HCT116 (cell line): ENCODE measurements around the gene PBX3. TPM values are rescaled to one million over a fixed set of nuclear protein-coding genes. Genes with fewer than 3 reads are reported as not detected.

Experiments
- ATAC-seq: fragments of 200-7000 bp; cut with Tn5 transposase; 2 replicates; pipeline ENCODE4 v1.9.1; 2020; ENCODE audit warnings: mild to moderate bottlenecking, moderate library complexity
- BruUV-seq: library from RNA; stranded (reverse); fragments of 400-500 nt; replicated peaks from 2 replicates; lab custom pipeline; 2021; lab: Mats Ljungman, UMichigan
- CTCF ChIA-PET: fragments of 300-600 bp; sonication (Branson Sonifier 250); formaldehyde crosslinking; loops from one replicate; lab custom pipeline; 2021; ENCODE audit warnings: antibody characterized with exemption; lab: Charles Lee
- POLR2A ChIA-PET: fragments of 300-600, 350-600 bp; sonication (Branson Sonifier 250); formaldehyde crosslinking; loops from one replicate; lab custom pipeline; 2021; ENCODE audit warnings: antibody characterized with exemption; lab: Charles Lee
- RAD21 ChIA-PET, 2 experiments: fragments of 300-600 bp; sonication (Branson Sonifier 250); formaldehyde crosslinking; loops; one replicate each; lab custom pipeline; 2023; ENCODE audit warnings: low total read pairs in 2 of 2; ENCODE audit not compliant: uncharacterized antibody in 2 of 2, unreplicated experiment in 2 of 2, low non-redundant PET in 1 of 2; lab: Charles Lee
- DNase-seq: peaks from one replicate; pipeline ENCODE4 v3.0.0-alpha.2; 2010; ENCODE audit warnings: low read depth, low spot score
- H2AFZ ChIP-seq: fragments of 200-600 bp; shearing (Covaris generic), sonication (generic); 2 replicates; pipeline ENCODE4 v1.6.1; 2017; ENCODE audit warnings: low read depth, mixed run types, mixed read lengths, antibody characterized with exemption, low read length; ENCODE audit not compliant: poor library complexity, severe bottlenecking
- H3K27ac ChIP-seq: 2 replicates; pipeline ENCODE4 v1.5.1; 2012; ENCODE audit warnings: low read depth, low read length
- H3K27me3 ChIP-seq: fragments of 200-600 bp; sonication (generic); 2 replicates; pipeline ENCODE4 v1.6.1; 2016; ENCODE audit warnings: mixed run types, low read length, mixed read lengths; ENCODE audit not compliant: insufficient read depth
- H3K36me3 ChIP-seq, 2 experiments: fragments of 200-500 bp in 1 of 2; fragments of 200-600 bp in 1 of 2; sonication (Bioruptor generic) in 1 of 2; sonication (generic) in 1 of 2; 2 replicates each; pipeline versions ENCODE4 v1.5.1 to v1.6.1; 2014 to 2016; ENCODE audit warnings: low read length in 2 of 2, inconsistent platforms in 1 of 2, mixed read lengths in 1 of 2, mixed run types in 1 of 2; ENCODE audit not compliant: insufficient read depth in 2 of 2, control insufficient read depth in 1 of 2
- H3K4me1 ChIP-seq, 2 experiments: fragments of 200-600 bp in 1 of 2; sonication (generic) in 1 of 2; 2 replicates each; pipeline versions ENCODE4 v1.5.1 to v1.6.1; 2012 to 2017; ENCODE audit warnings: low read length in 2 of 2, inconsistent platforms in 1 of 2, mild to moderate bottlenecking in 1 of 2, mixed read lengths in 1 of 2, mixed run types in 1 of 2, moderate library complexity in 1 of 2; ENCODE audit not compliant: insufficient read depth in 2 of 2, control insufficient read depth in 1 of 2
- H3K4me2 ChIP-seq: fragments of 200-600 bp; sonication (generic); 2 replicates; pipeline ENCODE4 v1.6.1; 2017; ENCODE audit warnings: mixed run types, low read length, mixed read lengths
- H3K4me3 ChIP-seq, 2 experiments: fragments of 200-600 bp in 1 of 2; sonication (generic) in 1 of 2; replicated peaks in 1 of 2; 2 replicates each; pipeline ENCODE4 v1.5.1; 2011 to 2016; ENCODE audit warnings: low read length in 2 of 2, control low read depth in 1 of 2, low read depth in 1 of 2, mild to moderate bottlenecking in 1 of 2, mixed read lengths in 1 of 2, mixed run types in 1 of 2
- H3K79me2 ChIP-seq: fragments of 200-600 bp; sonication (generic); 2 replicates; pipeline ENCODE4 v1.6.1; 2017; ENCODE audit warnings: mild to moderate bottlenecking, mixed run types, low read length, moderate library complexity, mixed read lengths; ENCODE audit not compliant: insufficient read depth
- H3K9ac ChIP-seq: fragments of 200-600 bp; sonication (generic); 2 replicates; pipeline ENCODE4 v1.6.1; 2016; ENCODE audit warnings: low read length, mixed read lengths
- H3K9me2 ChIP-seq: fragments of 200-600 bp; sonication (generic), shearing (Covaris generic); 2 replicates; pipeline ENCODE4 v1.6.1; 2017; ENCODE audit warnings: mixed run types, mild to moderate bottlenecking, moderate library complexity; ENCODE audit not compliant: insufficient read depth
- H3K9me3 ChIP-seq, 2 experiments: fragments of 200-500 bp in 1 of 2; fragments of 200-600 bp in 1 of 2; sonication (Bioruptor generic) in 1 of 2; sonication (generic) in 1 of 2; 2 replicates each; pipeline ENCODE4 v1.6.1; 2014 to 2017; ENCODE audit warnings: low read length in 2 of 2, mixed read lengths in 2 of 2, inconsistent platforms in 1 of 2, low read depth in 1 of 2, mild to moderate bottlenecking in 1 of 2, mixed run types in 1 of 2, moderate library complexity in 1 of 2; ENCODE audit not compliant: control insufficient read depth in 1 of 2, insufficient read depth in 1 of 2
- H4K20me1 ChIP-seq: fragments of 200-600 bp; sonication (generic), shearing (Covaris generic); 2 replicates; pipeline ENCODE4 v1.6.1; 2017; ENCODE audit warnings: mixed run types, mild to moderate bottlenecking, moderate library complexity; ENCODE audit not compliant: insufficient read depth
- EGR1 ChIP-seq: IDR thresholded peaks from 2 replicates; pipeline ENCODE4 v1.6.1; 2012; ENCODE audit warnings: low read depth
- EZH2phosphoT487 ChIP-seq: fragments of 200-600 bp; IDR thresholded peaks from 2 replicates; pipeline ENCODE4 v1.6.1; 2018; ENCODE audit warnings: antibody characterized with exemption, borderline replicate concordance
- JUND ChIP-seq: IDR thresholded peaks from 2 replicates; pipeline ENCODE4 v1.6.1; 2012
- SIN3A ChIP-seq: IDR thresholded peaks from 2 replicates; pipeline ENCODE4 v1.6.1; 2012; ENCODE audit warnings: low read depth
- SP1 ChIP-seq: IDR thresholded peaks from 2 replicates; pipeline ENCODE4 v1.6.1; 2012; ENCODE audit warnings: low read depth
- YY1 ChIP-seq: IDR thresholded peaks from 2 replicates; pipeline ENCODE4 v1.6.1; 2011; ENCODE audit warnings: low read length, low read depth, moderate library complexity, mild to moderate bottlenecking; ENCODE audit not compliant: insufficient replicate concordance; ENCODE audit errors: extremely low read depth
- intact Hi-C: fragments of 100-400 bp; cut with micrococcal nuclease; formaldehyde crosslinking; loops from 2 replicates; pipeline ENCODE4 v1.10.0; 2022
- total RNA-seq: library from RNA; stranded (reverse); gene quantifications from one replicate; pipeline ENCODE4 v1.2.1, GENCODE V29; 2021; ENCODE audit not compliant: unreplicated experiment
- TF ChIP-seq, protein P1 (sequence below): IDR thresholded peaks from 2 replicates; pipeline ENCODE4 v1.6.1; 2012; ENCODE audit warnings: low read depth
- TF ChIP-seq, protein P2 (sequence below): IDR thresholded peaks from 2 replicates; pipeline ENCODE4 v1.6.1; 2011; ENCODE audit warnings: mild to moderate bottlenecking, low read length, moderate library complexity; ENCODE audit not compliant: insufficient replicate concordance; ENCODE audit errors: extremely low read depth
- TF ChIP-seq, protein P3 (sequence below), 3 experiments: fragments of 200-600 bp in 1 of 3; sonication (generic) in 1 of 3; IDR thresholded peaks in 2 of 3; conservative IDR thresholded peaks in 1 of 3; 2 replicates each; pipeline ENCODE4 v1.5.1; 2012 to 2017; ENCODE audit warnings: low read depth in 2 of 3, low read length in 2 of 3, antibody characterized with exemption in 1 of 3, borderline replicate concordance in 1 of 3, control low read depth in 1 of 3, mild to moderate bottlenecking in 1 of 3, mixed read lengths in 1 of 3, mixed run types in 1 of 3, moderate library complexity in 1 of 3; ENCODE audit not compliant: insufficient read depth in 1 of 3

The PBX3 gene
- total RNA-seq, 1 experiment from 2014 or later, result 13.5 TPM

DNA sequence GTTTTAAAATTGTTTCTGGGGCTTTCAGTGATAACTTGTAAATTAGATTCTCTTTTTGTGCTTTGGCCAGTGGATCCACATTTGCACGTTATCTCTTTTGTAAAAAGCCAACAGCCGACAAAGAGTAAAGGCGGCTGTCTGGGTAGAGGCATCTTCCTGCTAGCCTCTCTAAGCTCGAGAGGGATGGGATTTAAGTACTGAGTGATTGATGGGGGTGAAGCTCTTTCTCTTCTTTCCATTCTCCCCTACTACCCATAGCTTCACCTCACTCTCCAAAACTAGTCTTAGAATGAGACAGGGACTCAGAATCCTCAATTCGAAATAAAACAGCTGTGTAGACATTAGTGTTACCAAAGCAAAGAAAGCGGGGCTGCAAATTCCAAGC lies 3.4 kb downstream of the PBX3 start (continued):
- TF ChIP-seq, protein P1, sequence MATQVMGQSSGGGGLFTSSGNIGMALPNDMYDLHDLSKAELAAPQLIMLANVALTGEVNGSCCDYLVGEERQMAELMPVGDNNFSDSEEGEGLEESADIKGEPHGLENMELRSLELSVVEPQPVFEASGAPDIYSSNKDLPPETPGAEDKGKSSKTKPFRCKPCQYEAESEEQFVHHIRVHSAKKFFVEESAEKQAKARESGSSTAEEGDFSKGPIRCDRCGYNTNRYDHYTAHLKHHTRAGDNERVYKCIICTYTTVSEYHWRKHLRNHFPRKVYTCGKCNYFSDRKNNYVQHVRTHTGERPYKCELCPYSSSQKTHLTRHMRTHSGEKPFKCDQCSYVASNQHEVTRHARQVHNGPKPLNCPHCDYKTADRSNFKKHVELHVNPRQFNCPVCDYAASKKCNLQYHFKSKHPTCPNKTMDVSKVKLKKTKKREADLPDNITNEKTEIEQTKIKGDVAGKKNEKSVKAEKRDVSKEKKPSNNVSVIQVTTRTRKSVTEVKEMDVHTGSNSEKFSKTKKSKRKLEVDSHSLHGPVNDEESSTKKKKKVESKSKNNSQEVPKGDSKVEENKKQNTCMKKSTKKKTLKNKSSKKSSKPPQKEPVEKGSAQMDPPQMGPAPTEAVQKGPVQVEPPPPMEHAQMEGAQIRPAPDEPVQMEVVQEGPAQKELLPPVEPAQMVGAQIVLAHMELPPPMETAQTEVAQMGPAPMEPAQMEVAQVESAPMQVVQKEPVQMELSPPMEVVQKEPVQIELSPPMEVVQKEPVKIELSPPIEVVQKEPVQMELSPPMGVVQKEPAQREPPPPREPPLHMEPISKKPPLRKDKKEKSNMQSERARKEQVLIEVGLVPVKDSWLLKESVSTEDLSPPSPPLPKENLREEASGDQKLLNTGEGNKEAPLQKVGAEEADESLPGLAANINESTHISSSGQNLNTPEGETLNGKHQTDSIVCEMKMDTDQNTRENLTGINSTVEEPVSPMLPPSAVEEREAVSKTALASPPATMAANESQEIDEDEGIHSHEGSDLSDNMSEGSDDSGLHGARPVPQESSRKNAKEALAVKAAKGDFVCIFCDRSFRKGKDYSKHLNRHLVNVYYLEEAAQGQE, result no peak
- TF ChIP-seq, protein P2, sequence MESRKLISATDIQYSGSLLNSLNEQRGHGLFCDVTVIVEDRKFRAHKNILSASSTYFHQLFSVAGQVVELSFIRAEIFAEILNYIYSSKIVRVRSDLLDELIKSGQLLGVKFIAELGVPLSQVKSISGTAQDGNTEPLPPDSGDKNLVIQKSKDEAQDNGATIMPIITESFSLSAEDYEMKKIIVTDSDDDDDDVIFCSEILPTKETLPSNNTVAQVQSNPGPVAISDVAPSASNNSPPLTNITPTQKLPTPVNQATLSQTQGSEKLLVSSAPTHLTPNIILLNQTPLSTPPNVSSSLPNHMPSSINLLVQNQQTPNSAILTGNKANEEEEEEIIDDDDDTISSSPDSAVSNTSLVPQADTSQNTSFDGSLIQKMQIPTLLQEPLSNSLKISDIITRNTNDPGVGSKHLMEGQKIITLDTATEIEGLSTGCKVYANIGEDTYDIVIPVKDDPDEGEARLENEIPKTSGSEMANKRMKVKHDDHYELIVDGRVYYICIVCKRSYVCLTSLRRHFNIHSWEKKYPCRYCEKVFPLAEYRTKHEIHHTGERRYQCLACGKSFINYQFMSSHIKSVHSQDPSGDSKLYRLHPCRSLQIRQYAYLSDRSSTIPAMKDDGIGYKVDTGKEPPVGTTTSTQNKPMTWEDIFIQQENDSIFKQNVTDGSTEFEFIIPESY, result no peak

DNA sequence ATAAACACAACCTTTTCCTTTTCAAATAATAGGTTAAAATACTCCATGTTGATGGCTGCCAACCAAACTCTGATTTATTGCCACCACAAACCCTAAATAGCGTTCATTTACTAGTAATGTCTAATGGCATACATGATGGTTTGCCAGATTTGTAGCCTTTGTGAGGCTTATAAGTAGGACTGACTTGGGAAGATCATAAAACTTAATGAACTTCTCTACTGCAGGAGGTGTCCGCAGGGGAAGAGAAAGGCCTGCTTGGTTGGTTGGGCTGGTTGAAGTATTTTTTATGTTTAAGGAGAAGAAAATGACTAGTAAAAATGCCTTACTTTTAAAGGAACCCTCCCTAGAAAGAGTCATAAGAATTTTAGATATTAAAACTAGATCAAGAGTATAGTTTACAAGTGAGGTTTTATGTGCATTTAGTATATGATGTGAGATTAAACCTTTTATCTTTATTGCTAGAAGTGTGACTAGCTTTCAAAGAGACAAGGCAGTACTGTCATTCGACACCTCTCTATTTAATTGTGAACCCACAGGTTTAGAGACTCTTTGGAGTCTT lies 5.0 kb downstream of the PBX3 start:
- no TSS peak for BruUV-seq
- peaks cover 7 to 18% of the 10 kb centered on the region in 2 experiments for H3K4me1 ChIP-seq
- H3K27ac ChIP-seq, result no peak overlapping the region
- H3K9me3 ChIP-seq, result no peaks in the 10 kb centered on the region
- no peak overlapping the region for H2AFZ ChIP-seq
- H3K36me3 ChIP-seq, result no peaks in the 10 kb centered on the region
- no peaks in the 10 kb centered on the region for H4K20me1 ChIP-seq
- POLR2A ChIA-PET, result no interaction called here
- TF ChIP-seq EZH2phosphoT487, result no peak
- no peak for TF ChIP-seq SIN3A
- TF ChIP-seq, protein P3, sequence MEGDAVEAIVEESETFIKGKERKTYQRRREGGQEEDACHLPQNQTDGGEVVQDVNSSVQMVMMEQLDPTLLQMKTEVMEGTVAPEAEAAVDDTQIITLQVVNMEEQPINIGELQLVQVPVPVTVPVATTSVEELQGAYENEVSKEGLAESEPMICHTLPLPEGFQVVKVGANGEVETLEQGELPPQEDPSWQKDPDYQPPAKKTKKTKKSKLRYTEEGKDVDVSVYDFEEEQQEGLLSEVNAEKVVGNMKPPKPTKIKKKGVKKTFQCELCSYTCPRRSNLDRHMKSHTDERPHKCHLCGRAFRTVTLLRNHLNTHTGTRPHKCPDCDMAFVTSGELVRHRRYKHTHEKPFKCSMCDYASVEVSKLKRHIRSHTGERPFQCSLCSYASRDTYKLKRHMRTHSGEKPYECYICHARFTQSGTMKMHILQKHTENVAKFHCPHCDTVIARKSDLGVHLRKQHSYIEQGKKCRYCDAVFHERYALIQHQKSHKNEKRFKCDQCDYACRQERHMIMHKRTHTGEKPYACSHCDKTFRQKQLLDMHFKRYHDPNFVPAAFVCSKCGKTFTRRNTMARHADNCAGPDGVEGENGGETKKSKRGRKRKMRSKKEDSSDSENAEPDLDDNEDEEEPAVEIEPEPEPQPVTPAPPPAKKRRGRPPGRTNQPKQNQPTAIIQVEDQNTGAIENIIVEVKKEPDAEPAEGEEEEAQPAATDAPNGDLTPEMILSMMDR (IDR thresholded peaks at IDR 0.05 in 2 of 3, conservative IDR thresholded peaks at IDR 0.05 in 1 of 3; ENCODE audit: borderline replicate concordance in 1 of 3, insufficient read depth in 1 of 3, low read depth in 2 of 3, low read length in 2 of 3), result no peak
- TF ChIP-seq EGR1, result no peak
- no peak for TF ChIP-seq YY1
- TF ChIP-seq JUND, result no peak
- TF ChIP-seq SP1, result no peak
- TF ChIP-seq, protein P1, result no peak
- RAD21 ChIA-PET, result no interaction called here
- CTCF ChIA-PET, result no interaction called here
- no peaks in the 10 kb centered on the region for H3K79me2 ChIP-seq
- H3K9me2 ChIP-seq, result no peaks in the 10 kb centered on the region
- intact Hi-C loops, result no loop called here
- H3K9ac ChIP-seq, result no peak overlapping the region
- no peak for DNase-seq
- H3K4me2 ChIP-seq, result no peak overlapping the region
- no peak for ATAC-seq
- no peaks in the 10 kb centered on the region for H3K27me3 ChIP-seq
- H3K4me3 ChIP-seq, result no peak overlapping the region
